Prostate gland (tissue), 2 donors: Measurements from ENCODE around the gene LNX2. TPM values are rescaled to one million over a fixed set of nuclear protein-coding genes. Genes with fewer than 3 reads are reported as not detected.

Source experiments
- DNase-seq: peaks from one replicate; pipeline ENCODE4 v3.0.0-alpha.2; 2019; ENCODE audit warnings: low spot score
- H3K27ac ChIP-seq, 2 donors: fragments of 200-600 bp; sonication (generic); 2 replicates each; pipeline ENCODE4 v1.5.1; 2017 to 2019
- H3K27me3 ChIP-seq: fragments of 200-600 bp; sonication (generic); replicated peaks from 2 replicates; pipeline ENCODE4 v1.5.1; 2019; ENCODE audit not compliant: insufficient read depth
- H3K36me3 ChIP-seq, 2 donors: fragments of 200-600 bp; sonication (generic); 1 replicate in 1 of 2; 2 replicates in 1 of 2; pipeline versions ENCODE4 v1.5.1 to v1.8.1; 2017 to 2019
- H3K4me1 ChIP-seq: fragments of 200-600 bp; sonication (generic); replicated peaks from 2 replicates; pipeline ENCODE4 v1.5.1; 2019
- H3K4me3 ChIP-seq, 2 donors: fragments of 200-600 bp; sonication (generic); 2 replicates each; pipeline ENCODE4 v1.5.1; 2017 to 2019
- H3K9me3 ChIP-seq: fragments of 200-600 bp; sonication (generic); 2 replicates; pipeline ENCODE4 v1.5.1; 2017
- POLR2A ChIP-seq: fragments of 450-650 bp; IDR thresholded peaks from one replicate; pipeline ENCODE4 v1.6.1; 2016; ENCODE audit warnings: antibody characterized with exemption, mild to moderate bottlenecking
- POLR2AphosphoS5 ChIP-seq: sonication (generic); formaldehyde crosslinking; IDR thresholded peaks from one replicate; pipeline ENCODE4 v1.6.1; 2017; ENCODE audit warnings: antibody characterized with exemption
- WGBS: methylation state at CpG from one replicate; pipeline ENCODE4 v1.1.5; 2018; 5-methylcytosine and 5-hydroxymethylcytosine counted together
- intact Hi-C: fragments of 100-400 bp; cut with DNase I; formaldehyde crosslinking; loops from one replicate; pipeline ENCODE4 v1.14.2; 2022
- total RNA-seq, 2 donors: library from RNA; depleted of rRNA; stranded (reverse); fragments of >200 nt; gene quantifications; one replicate each; pipeline ENCODE4 v1.1.0, GENCODE V29; 2016
- TF ChIP-seq, protein P1 (sequence below), 4 experiments: fragments of 200-600 bp in 2 of 4; fragments of 450-650 bp in 2 of 4; sonication (generic) in 2 of 4; IDR thresholded peaks; 1 replicate in 3 of 4; 2 replicates in 1 of 4; pipeline ENCODE4 v1.5.1; 2016 to 2019; ENCODE audit warnings: antibody characterized with exemption in 4 of 4, mild to moderate bottlenecking in 2 of 4, moderate library complexity in 2 of 4

LNX2 gene
- total RNA-seq, 2 donors from 2014 or later: 26.3 to 34.1 TPM

- H3K36me3 ChIP-seq: peaks cover 0 to 4% of the 10 kb centered on the region in 2 donors
- H3K4me3 ChIP-seq: no peak overlapping the region
- H3K9me3 ChIP-seq: no peaks in the 10 kb centered on the region
- H3K27me3 ChIP-seq: no peaks in the 10 kb centered on the region
- 95% methylated on average over 1 of the region's 1 CpG for WGBS
- no peak for DNase-seq
- TF ChIP-seq POLR2AphosphoS5: no peak
- TF ChIP-seq, protein P1, sequence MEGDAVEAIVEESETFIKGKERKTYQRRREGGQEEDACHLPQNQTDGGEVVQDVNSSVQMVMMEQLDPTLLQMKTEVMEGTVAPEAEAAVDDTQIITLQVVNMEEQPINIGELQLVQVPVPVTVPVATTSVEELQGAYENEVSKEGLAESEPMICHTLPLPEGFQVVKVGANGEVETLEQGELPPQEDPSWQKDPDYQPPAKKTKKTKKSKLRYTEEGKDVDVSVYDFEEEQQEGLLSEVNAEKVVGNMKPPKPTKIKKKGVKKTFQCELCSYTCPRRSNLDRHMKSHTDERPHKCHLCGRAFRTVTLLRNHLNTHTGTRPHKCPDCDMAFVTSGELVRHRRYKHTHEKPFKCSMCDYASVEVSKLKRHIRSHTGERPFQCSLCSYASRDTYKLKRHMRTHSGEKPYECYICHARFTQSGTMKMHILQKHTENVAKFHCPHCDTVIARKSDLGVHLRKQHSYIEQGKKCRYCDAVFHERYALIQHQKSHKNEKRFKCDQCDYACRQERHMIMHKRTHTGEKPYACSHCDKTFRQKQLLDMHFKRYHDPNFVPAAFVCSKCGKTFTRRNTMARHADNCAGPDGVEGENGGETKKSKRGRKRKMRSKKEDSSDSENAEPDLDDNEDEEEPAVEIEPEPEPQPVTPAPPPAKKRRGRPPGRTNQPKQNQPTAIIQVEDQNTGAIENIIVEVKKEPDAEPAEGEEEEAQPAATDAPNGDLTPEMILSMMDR (IDR thresholded peaks at IDR 0.05): no peak
- TF ChIP-seq POLR2A: no peak
- no peaks in the 10 kb centered on the region for H3K4me1 ChIP-seq
- H3K27ac ChIP-seq: no peak overlapping the region
- intact Hi-C loops: no loop called here
Observed at GRCh38 chr13:27650312-27650711, 30.0 kb upstream of the LNX2 start.

DNA sequence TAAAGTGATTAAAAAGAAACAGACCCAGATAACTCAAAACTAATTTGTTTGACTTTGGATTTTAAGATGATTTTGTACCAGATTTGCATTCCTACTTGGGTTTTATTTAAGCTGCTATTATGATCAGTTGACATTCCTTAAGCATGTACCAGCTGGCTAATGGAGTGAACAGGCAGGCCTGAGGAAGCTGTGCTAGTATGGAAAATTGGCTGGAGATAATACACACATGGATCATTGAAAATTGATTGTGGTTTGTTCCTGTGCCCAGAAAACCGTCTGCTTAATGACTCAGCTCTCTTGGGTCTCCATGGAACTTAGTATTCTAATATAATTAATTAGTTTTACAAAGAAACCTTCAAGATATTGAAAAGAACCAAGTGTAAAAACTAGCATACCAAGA is 24.0 kb upstream of the LNX2 start:
- no peaks in the 10 kb centered on the region for H3K27me3 ChIP-seq
- no peaks in the 10 kb centered on the region for H3K36me3 ChIP-seq
- TF ChIP-seq POLR2A (no peak), POLR2AphosphoS5 (peak; percentile 51)
- TF ChIP-seq, protein P1 (IDR thresholded peaks at IDR 0.05): no peak
- no peaks in the 10 kb centered on the region for H3K4me1 ChIP-seq
- DNase-seq: peak; percentile 18
- no peaks in the 10 kb centered on the region for H3K9me3 ChIP-seq
- intact Hi-C loops: no loop called here
- H3K4me3 ChIP-seq: no peak overlapping the region
- H3K27ac ChIP-seq: peak overlapping the region; percentile 1 to 55
- whole genome bisulfite sequencing: 3% methylated on average over 1 of the region's 1 CpG

DNA sequence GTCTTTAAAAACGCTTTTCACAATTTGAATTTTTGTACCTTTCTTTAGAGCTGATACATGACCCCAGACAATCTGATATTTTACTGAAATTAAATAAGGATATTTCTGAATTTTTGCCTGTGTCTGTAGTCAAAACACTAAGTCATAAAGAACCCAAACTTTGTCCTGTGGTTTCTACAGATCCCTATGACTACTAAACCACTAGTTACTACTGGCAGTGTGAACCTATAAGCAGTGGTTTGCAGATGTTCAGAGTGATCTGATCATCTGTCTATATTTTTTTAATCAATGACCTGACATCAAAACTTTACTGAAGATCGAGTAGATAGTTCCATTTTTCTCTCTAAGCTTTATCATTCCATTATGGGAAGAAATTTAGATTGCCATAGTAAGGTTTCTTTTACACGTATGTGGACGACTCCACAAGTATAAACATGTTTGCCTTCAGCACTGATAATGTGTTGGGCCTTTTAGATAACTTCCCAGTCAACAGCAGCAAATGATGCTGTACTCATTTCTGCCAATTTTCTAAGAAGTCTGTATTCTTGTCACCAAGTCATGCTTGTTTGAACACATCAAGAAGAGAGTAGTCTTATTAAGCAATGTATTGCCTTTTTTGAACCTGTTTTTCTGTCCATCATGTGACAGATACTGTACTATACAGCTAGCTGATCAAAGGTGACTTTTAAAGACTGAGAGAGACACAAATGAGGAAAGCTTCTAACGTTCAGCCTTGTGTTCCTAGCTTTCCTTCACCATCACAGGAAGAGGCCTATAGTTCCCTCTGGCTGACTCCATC is 23.2 kb upstream of the LNX2 start:
- no peaks in the 10 kb centered on the region for H3K9me3 ChIP-seq
- intact Hi-C loops: no loop called here
- no peak overlapping the region for H3K4me3 ChIP-seq
- no peaks in the 10 kb centered on the region for H3K27me3 ChIP-seq
- TF ChIP-seq POLR2A: no peak
- no peak for TF ChIP-seq POLR2AphosphoS5
- TF ChIP-seq, protein P1 (IDR thresholded peaks at IDR 0.05): no peak
- H3K4me1 ChIP-seq: no peaks in the 10 kb centered on the region
- no peaks in the 10 kb centered on the region for H3K36me3 ChIP-seq
- H3K27ac ChIP-seq: peak overlapping the region; percentile 1 to 55
- DNase-seq: no peak
- 53% methylated on average over 5 of the region's 5 CpGs for WGBS

GRCh38 chr13:27641711-27642502 is 21.6 kb upstream of the LNX2 start:
- DNase-seq: no peak
- intact Hi-C loops: no loop called here
- Histone ChIP-seq H3K4me3 (no peak overlapping the region), H3K27ac (no peak overlapping the region), H3K9me3 (no peaks in the 10 kb centered on the region), H3K27me3 (no peaks in the 10 kb centered on the region), H3K36me3 (no peaks in the 10 kb centered on the region), H3K4me1 (no peaks in the 10 kb centered on the region)
- TF ChIP-seq, protein P1 (IDR thresholded peaks at IDR 0.05): no peak
- TF ChIP-seq POLR2A (no peak), POLR2AphosphoS5 (no peak)
- WGBS: 83% methylated on average over 4 of the region's 4 CpGs
